GM12878 (cell line): ENCODE data around the gene ZIC1. TPM values are rescaled to one million over a fixed set of nuclear protein-coding genes. Genes with fewer than 3 reads are reported as not detected.

Experiments used
- BCLAF1 ChIP-seq: fragments of 450-650 bp; IDR thresholded peaks from 2 replicates; pipeline ENCODE4 v1.6.1; 2017; ENCODE audit warnings: antibody characterized with exemption, mild to moderate bottlenecking, moderate library complexity
- CBX5 ChIP-seq: sonication (generic); IDR thresholded peaks from 2 replicates; pipeline ENCODE4 v1.6.1; 2016; ENCODE audit warnings: low read depth, moderate library complexity, mild to moderate bottlenecking, inconsistent platforms
- CHD4 ChIP-seq: fragments of 200-600 bp; sonication (generic); IDR thresholded peaks from 2 replicates; pipeline ENCODE4 v1.6.1; 2016; ENCODE audit warnings: mild to moderate bottlenecking
- CUX1 ChIP-seq: IDR thresholded peaks from 2 replicates; pipeline ENCODE4 v1.6.1; 2012; ENCODE audit warnings: improper control_type of control experiment, low read depth, low read length; ENCODE audit not compliant: insufficient replicate concordance
- ETV6 ChIP-seq, 2 experiments: fragments of 450-650 bp in 1 of 2; IDR thresholded peaks in 1 of 2; conservative IDR thresholded peaks in 1 of 2; 2 replicates each; pipeline ENCODE4 v1.6.1; 2014; ENCODE audit warnings: antibody characterized with exemption in 1 of 2, borderline replicate concordance in 1 of 2, low read depth in 1 of 2, mild to moderate bottlenecking in 1 of 2, moderate library complexity in 1 of 2
- HSF1 ChIP-seq: fragments of 150-350 bp; IDR thresholded peaks from 2 replicates; pipeline ENCODE4 v1.6.1; 2014; ENCODE audit warnings: mild to moderate bottlenecking, low read depth, low read length
- MYB ChIP-seq: fragments of 150-350 bp; IDR thresholded peaks from 2 replicates; pipeline ENCODE4 v1.6.1; 2014; ENCODE audit warnings: mild to moderate bottlenecking, low read depth, low read length, borderline replicate concordance
- RCOR1 ChIP-seq: conservative IDR thresholded peaks from 2 replicates; pipeline ENCODE4 v1.6.1; 2012; ENCODE audit warnings: low read depth, low read length, improper control_type of control experiment
- STAT3 ChIP-seq: IDR thresholded peaks from 2 replicates; pipeline ENCODE4 v1.6.1; 2011; ENCODE audit warnings: low read depth, low read length, improper control_type of control experiment
- polyA plus RNA-seq, 11 experiments: library from polyadenylated mRNA; depleted of rRNA in 4 of 11; unstranded in 6 of 11; stranded (reverse) in 5 of 11; fragments of >200 nt; fragmentation: Nextera tagmentation in 4 of 11; fragmentation: Illumina TruSeq in 1 of 11; extraction: Ambion mirVana in 4 of 11; extraction: Trizol in 1 of 11; gene quantifications; 1 replicate in 1 of 11; 2 replicates in 10 of 11; pipeline versions ENCODE4 v1.2.1 to v1.2.3, GENCODE V29; 2011 to 2016; ENCODE audit warnings: inconsistent platforms in 2 of 11, missing spikeins in 2 of 11, low read depth in 1 of 11
- total RNA-seq, 4 experiments: library from RNA; depleted of rRNA in 3 of 4; stranded (reverse); fragments of >200 nt in 3 of 4; fragmentation: Illumina TruSeq in 1 of 4; extraction: Trizol in 1 of 4; gene quantifications; 2 replicates each; pipeline versions ENCODE4 v1.2.1 to v1.2.3, GENCODE V29; 2013 to 2021
- TF ChIP-seq, protein P1 (sequence below): IDR thresholded peaks from 2 replicates; pipeline ENCODE4 v1.6.1; 2011; ENCODE audit warnings: borderline replicate concordance, low read depth, mild to moderate bottlenecking, moderate library complexity, mixed read lengths, low read length; ENCODE audit not compliant: insufficient read depth; ENCODE audit errors: extremely low read length

Gene ZIC1
- total and polyA plus RNA-seq, 10 of the 15 experiments (the other 5 are each of a cell fraction or from before 2014, with no cell fraction given) = not detected

DNA sequence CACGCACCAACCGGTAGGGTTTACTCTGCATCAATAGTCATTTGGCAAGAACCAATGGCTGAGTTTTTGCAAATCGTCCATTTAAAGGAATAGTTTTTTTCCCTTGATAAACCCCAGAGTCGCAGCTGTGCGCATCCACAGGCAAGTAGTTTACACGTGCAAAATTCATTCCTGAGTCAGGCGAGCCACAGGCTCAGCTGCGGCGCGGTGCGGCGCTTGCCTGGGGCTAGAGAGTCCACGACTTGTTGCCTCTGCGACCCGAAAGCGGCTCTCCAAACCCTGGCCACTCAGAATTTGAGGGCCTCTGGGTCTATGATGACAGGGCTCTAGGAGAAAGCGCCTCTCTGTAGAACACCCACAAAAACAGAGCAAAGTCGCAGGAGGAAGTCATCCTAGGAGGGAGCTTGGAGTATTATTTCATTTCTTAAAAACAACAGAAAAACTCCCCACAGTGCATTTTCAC lies 39.5 kb upstream of the ZIC1 start (continued):
- TF ChIP-seq CUX1 (no peak), STAT3 (no peak), CHD4 (no peak), CBX5 (no peak), MYB (no peak), HSF1 (no peak), BCLAF1 (no peak), ETV6 (conservative IDR thresholded peaks at IDR 0.05 in 1 of 2, IDR thresholded peaks at IDR 0.05 in 1 of 2; ENCODE audit: borderline replicate concordance in 1 of 2, low read depth in 1 of 2) (no peak), RCOR1 (no peak)
- TF ChIP-seq, protein P1, sequence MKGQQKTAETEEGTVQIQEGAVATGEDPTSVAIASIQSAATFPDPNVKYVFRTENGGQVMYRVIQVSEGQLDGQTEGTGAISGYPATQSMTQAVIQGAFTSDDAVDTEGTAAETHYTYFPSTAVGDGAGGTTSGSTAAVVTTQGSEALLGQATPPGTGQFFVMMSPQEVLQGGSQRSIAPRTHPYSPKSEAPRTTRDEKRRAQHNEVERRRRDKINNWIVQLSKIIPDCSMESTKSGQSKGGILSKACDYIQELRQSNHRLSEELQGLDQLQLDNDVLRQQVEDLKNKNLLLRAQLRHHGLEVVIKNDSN = no peak
